ENCODE data around the gene PHEX.

DNA sequence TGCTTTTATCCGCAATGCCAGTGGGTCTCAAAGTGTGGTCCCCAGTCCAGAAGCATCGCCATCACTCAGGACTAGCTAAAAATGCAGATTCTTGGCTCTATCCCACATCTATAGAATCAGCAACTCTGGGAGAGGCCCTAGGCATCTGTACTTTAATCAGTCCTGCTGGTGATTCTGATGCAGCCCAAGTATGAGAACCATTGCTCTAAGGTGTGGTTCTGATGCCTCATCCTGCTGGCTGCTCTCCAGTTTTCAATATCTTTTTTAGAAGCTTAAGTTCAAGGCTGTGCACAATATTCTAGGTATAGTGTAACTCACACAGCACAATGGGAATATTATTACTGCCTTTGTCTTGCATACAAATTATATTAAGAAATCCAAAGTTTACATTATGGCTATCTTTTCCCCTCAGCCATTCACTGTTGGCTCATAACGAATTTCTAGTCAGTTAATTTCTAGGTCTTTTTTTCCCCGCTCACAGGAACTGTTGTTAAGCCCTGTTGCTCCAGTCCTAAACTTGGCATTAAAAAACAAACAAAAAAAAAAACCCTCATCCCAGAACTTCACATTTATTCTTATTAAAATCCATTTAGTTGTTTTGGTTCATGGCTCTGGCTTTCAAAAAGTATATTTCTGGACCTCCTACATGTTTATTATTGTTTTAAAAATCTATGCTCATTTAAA is 109.1 kb downstream of the PHEX start:
- TF ChIP-seq, protein P1, sequence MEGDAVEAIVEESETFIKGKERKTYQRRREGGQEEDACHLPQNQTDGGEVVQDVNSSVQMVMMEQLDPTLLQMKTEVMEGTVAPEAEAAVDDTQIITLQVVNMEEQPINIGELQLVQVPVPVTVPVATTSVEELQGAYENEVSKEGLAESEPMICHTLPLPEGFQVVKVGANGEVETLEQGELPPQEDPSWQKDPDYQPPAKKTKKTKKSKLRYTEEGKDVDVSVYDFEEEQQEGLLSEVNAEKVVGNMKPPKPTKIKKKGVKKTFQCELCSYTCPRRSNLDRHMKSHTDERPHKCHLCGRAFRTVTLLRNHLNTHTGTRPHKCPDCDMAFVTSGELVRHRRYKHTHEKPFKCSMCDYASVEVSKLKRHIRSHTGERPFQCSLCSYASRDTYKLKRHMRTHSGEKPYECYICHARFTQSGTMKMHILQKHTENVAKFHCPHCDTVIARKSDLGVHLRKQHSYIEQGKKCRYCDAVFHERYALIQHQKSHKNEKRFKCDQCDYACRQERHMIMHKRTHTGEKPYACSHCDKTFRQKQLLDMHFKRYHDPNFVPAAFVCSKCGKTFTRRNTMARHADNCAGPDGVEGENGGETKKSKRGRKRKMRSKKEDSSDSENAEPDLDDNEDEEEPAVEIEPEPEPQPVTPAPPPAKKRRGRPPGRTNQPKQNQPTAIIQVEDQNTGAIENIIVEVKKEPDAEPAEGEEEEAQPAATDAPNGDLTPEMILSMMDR (conservative IDR thresholded peaks at IDR 0.05), result no peak
- no peak for TF ChIP-seq ZFX (IDR thresholded peaks at IDR 0.05)

All from C4-2B (cell line).